RPMI7951 (cell line): ENCODE measurements around the gene LIX1. TPM values are rescaled to one million over a fixed set of nuclear protein-coding genes. Genes with fewer than 3 reads are reported as not detected.
"Not testable (repeated sequence)": the region's sequence is repeated elsewhere in the genome, so short reads cannot be mapped to it uniquely, and the experiment has no call there.

Experiments used
- DNase-seq: peaks from one replicate; pipeline ENCODE4 v3.0.0-alpha.2; 2012; ENCODE audit warnings: low read depth
- total RNA-seq: library from RNA; depleted of rRNA; stranded (reverse); fragments of >200 nt; shearing (Covaris generic); gene quantifications from 2 replicates; pipeline ENCODE4 v1.2.3, GENCODE V29; 2014; rRNA removed

Gene LIX1
- total RNA-seq: not detected in 2 replicates

DNA sequence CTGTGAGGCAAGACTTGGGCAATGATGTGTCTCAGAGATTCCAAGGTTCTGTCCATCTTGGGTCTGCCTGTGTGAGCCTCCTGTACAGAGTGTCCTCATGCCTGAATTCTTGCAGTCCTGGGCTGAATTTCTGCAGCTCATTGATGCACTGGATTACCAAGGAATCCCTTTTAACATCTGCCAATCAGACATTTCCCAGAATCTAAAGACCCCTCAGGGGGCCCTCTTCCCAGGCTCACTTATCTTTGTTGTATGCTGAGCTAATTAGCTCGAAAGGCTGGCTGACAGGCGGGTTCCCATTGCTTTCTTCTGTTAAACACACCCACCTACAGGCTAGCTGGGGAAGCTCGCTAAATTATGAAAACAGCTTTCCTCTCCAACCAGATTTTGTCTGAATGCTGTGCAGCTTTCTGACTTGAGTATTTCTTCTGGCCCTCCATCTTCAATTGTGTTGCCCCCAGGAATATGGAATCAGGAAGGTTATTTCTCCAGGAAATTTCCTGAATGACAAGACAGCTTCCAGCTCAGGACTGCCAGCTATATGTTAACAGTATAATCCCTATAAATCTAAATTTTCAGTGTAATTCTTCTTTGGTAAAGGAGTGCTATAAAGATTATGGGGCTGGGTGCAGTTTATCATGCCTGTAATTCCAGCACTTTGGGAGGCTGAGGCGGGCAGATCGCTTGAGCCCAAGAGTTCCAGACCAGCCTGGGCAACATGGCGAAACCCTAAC lies at the start of gene LIX1:
LIX1 (minus strand) TSS at position 91 of the 734 bp plus-strand sequence; CDS start at position 56, 35 bp downstream.
- DNase-seq: peak; percentile 32

- no peak for DNase-seq
These were observed 49.5 kb upstream of the LIX1 start for GRCh38 chr5:97191893-97192292.

GRCh38 chr5:97189523-97189922 lies 47.1 kb upstream of the LIX1 start:
- DNase-seq: not testable (repeated sequence)

DNA sequence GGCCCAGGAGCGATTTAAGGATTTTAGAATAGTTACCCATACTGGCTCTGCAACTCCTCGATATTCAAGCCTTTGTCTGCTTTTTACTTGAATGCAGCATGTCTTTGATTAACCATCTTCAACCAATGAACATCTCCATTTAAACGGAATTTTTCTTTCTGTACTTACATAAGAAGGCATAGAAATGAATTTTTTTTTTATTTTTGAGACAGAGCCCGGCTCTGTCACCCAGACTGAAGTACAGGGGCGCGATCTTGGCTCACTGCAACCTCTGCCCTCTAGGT lies 41.5 kb upstream of the LIX1 start:
- DNase-seq: no peak

- peak; percentile 91 for DNase-seq
These were observed 40.9 kb upstream of the LIX1 start, which contains the start of gene RIOK2 for GRCh38 chr5:97183100-97183929. RIOK2 (minus strand) TSS chr5:97183247; CDS start chr5:97183191, 56 bp downstream.

DNA sequence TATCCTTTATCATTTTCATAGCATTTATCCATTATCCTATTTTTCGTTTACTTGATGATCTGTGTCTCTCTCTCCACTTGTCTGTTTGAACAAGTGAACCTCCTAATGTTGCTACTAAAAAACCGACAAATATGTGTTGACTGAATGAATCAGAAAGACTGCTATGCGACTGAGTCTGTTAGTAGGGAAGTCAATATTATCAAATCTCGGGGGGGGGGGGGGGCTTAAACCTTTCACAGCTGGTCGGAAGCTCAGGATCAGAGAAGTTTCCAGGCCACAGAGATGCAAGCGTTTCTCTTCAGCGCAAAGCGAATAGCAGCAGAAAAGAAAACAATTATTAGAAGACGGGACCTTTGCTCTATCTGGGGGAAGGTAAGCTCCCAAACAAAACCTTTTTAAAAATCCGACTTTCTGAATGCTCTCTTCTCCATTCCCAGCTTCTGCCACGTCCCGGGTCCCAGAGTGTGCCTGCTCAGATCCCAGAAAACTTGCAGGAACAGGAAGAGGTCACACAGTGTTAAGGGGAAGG lies 40.2 kb upstream of the LIX1 start:
- DNase-seq: peak; percentile 8

GRCh38 chr5:97181856-97182545 lies 39.6 kb upstream of the LIX1 start:
- DNase-seq: no peak

DNA sequence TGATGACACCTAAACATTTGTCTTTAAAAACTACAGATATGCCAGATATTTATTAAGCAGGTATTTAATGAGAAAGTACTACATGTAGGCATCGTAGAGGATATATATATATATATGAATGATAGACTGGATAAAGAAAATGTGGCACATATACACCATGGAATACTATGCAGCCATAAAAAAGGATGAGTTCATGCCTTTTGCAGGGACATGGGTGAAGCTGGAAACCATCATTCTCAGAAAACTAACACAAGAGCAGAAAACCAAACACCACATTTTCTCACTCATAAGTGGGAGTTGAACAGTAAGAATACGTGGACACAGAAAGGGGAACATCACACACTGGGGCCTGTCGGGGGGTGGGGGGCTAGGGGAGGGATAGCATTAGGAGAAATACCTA lies 37.0 kb upstream of the LIX1 start:
- DNase-seq: not testable (repeated sequence)

DNA sequence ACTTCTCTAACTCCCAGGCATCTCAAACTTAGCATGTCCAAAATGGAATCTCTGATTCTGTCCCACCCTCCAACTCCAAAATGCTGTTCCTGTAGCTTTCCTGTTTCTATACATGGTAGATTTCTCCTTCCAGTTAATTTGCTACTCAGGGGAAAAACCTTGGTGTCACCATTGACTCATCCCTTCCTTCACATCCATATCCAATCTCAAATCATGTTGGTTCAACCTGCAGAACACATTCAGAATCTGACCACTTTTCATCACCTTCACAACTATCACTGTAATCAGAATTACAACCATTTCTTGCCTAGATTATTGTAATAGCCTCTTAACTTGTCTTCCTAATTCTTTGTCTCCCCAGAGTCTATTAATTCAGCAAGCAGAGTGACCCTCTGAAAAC lies 29.8 kb upstream of the LIX1 start:
- DNase-seq: no peak

- DNase-seq: no peak
These were observed 29.3 kb upstream of the LIX1 start for GRCh38 chr5:97171703-97172102.

- no peak for DNase-seq
These were observed 25.0 kb upstream of the LIX1 start for GRCh38 chr5:97167435-97167834.

- DNase-seq: no peak
These were observed 23.3 kb upstream of the LIX1 start for GRCh38 chr5:97165726-97166125.

DNA sequence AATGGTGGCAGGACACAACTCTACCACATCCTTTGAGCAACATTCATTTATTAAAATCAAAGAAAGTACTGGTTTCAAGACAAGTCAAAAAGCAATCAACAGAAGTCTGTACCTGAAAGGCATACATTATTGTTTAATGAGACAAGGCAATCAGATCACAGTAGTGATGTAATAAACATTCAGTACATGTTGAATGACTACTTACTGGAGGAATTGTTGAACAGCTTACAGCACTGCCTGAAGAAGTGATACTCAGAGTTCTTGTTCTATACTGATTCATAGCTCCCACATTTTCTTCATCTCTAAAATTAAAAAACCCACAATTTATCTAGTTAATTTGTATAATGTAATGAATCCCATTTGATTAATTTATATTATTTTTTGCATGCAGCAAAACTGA lies 22.4 kb upstream of the LIX1 start:
- no peak for DNase-seq

GRCh38 chr5:97163790-97164285 lies 21.4 kb upstream of the LIX1 start:
- DNase-seq: no peak

- DNase-seq: peak; percentile 5
These were observed 21.0 kb upstream of the LIX1 start for GRCh38 chr5:97163360-97163764.

DNA sequence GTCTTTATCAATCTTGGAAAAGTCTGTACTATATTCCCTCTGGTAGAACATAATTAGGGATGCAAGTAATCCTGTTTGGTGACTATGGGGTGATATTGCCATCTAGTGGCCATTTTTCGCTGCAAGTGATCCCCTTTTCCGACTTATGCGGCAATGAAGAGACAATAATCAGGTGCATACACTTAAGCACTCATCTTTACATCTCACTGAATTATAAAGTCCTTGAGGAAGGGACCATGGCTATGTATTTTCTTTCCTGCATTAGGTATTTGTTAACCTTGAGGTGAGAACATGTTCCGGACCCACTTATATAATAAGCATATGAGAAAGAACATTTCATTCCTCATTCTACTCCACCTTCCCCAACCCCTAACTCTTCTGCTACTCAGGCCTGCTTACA lies 19.6 kb upstream of the LIX1 start:
- DNase-seq: peak; percentile 63

- DNase-seq: no peak
These were observed 15.3 kb upstream of the LIX1 start for GRCh38 chr5:97157689-97158088.

- DNase-seq: no peak
These were observed 9.0 kb upstream of the LIX1 start for GRCh38 chr5:97151370-97151769.

- DNase-seq: no peak
These were observed 8.0 kb upstream of the LIX1 start for GRCh38 chr5:97150401-97150800.

- DNase-seq: no peak
These were observed 7.3 kb upstream of the LIX1 start for GRCh38 chr5:97149709-97150108.

DNA sequence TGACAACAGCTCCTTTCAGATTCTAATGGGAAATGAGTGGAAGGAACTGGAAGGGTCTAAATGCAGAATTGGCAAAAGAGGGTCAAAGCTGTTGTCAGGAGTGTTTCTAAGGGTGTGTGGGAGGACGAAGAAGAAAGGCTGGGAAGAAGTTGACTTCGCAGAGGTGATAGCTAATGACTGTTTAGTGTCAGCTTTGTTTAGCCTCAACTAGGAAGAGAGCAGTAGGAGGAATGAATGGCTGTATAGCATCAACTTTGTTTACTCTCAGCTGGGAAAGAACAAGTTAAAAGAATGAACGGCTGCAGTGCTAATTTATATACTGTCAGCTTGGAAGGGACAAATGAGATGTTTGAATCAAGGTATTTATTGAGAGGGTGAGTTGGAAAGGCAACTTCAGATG lies 5.9 kb upstream of the LIX1 start:
- DNase-seq: no peak

DNA sequence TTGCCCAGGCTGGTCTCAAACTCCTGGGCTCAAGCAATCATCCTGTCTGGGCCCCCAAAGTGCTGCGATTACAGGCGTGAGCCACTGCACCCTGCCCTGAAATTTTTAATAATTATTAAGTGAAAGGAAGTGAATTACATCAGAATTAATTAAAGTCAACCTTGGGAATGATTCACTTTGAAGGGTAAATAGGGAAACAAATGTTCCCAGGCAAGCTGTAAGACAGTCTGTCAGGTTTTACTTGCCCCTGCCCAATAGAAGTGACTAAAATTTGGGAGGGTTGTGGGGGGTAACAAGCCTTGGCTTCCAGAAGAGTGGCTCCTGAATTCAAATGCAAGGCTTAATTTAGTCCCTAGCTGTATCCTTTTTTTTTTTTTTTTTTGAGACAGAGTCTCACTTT lies 1.3 kb upstream of the LIX1 start:
- DNase-seq: no peak
